Parathyroid adenoma (tissue), 2 donors: Measurements from ENCODE around the gene MAB21L3.

Experiments
- H2AFZ ChIP-seq: fragments of 300-600 bp; sonication (generic); one replicate; pipeline ENCODE4 v1.7.0; 2017; ENCODE audit warnings: antibody characterized with exemption, mild to moderate bottlenecking
- H3K27ac ChIP-seq: fragments of 300-600 bp; sonication (generic); one replicate; pipeline ENCODE4 v1.7.0; 2017
- H3K27me3 ChIP-seq: fragments of 300-600 bp; sonication (generic); one replicate; pipeline ENCODE4 v1.7.0; 2017; ENCODE audit warnings: low read length; ENCODE audit not compliant: control insufficient read depth, insufficient read depth
- H3K36me3 ChIP-seq: fragments of 300-600 bp; sonication (generic); one replicate; pipeline ENCODE4 v1.7.0; 2017; ENCODE audit warnings: low read length; ENCODE audit not compliant: control insufficient read depth, insufficient read depth
- H3K4me1 ChIP-seq: fragments of 300-600 bp; sonication (generic); one replicate; pipeline ENCODE4 v1.7.0; 2017; ENCODE audit warnings: control low read depth
- H3K4me2 ChIP-seq: fragments of 300-600 bp; sonication (generic); one replicate; pipeline ENCODE4 v1.7.0; 2017; ENCODE audit warnings: low read length
- H3K4me3 ChIP-seq: fragments of 300-600 bp; sonication (generic); one replicate; pipeline ENCODE4 v1.7.0; 2017; ENCODE audit warnings: low read depth, low read length
- H3K79me2 ChIP-seq: fragments of 300-600 bp; sonication (generic); one replicate; pipeline ENCODE4 v1.7.0; 2017; ENCODE audit warnings: control low read depth
- H3K9ac ChIP-seq: fragments of 300-600 bp; sonication (generic); one replicate; pipeline ENCODE4 v1.7.0; 2017; ENCODE audit warnings: mild to moderate bottlenecking
- H3K9me3 ChIP-seq: fragments of 300-600 bp; sonication (generic); one replicate; pipeline ENCODE4 v1.7.0; 2017; ENCODE audit warnings: low read length; ENCODE audit not compliant: control insufficient read depth
- TF ChIP-seq, protein P1 (sequence below): fragments of 300-600 bp; sonication (generic); IDR thresholded peaks from one replicate; pipeline ENCODE4 v1.7.0; 2017; ENCODE audit warnings: antibody characterized with exemption, mild to moderate bottlenecking
- donor health status: primary hyperparathyroidism.

Gene MAB21L3

DNA sequence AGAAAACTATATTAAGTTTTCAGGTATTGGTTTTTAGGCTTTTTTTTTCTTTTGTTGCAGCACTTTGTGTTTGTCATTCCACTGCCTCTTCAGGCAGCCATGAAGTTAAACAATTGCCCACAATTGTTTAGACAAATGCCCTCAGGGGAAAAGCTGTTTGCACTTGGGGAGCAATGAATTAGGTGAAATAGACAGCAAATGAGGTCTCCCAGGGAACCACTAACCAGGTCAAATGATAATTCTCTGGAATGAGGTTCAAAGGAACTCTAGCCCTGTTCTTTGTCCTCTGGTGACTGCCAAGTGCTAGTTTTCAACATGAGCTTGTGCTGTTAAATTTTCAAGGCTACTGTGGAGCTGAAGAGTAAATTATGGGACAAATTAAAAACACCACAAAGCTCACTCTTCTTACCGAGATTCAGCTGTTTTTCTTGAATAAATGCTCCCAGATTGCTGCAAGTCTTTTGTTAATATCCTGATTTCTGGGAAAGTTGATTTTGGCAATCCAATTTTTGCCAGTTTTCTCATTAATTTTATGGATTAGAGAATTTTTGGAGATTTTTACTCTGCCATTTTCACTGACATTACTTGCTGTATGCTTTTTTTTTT, 15.1 kb upstream of the MAB21L3 start:
- TF ChIP-seq, protein P1, sequence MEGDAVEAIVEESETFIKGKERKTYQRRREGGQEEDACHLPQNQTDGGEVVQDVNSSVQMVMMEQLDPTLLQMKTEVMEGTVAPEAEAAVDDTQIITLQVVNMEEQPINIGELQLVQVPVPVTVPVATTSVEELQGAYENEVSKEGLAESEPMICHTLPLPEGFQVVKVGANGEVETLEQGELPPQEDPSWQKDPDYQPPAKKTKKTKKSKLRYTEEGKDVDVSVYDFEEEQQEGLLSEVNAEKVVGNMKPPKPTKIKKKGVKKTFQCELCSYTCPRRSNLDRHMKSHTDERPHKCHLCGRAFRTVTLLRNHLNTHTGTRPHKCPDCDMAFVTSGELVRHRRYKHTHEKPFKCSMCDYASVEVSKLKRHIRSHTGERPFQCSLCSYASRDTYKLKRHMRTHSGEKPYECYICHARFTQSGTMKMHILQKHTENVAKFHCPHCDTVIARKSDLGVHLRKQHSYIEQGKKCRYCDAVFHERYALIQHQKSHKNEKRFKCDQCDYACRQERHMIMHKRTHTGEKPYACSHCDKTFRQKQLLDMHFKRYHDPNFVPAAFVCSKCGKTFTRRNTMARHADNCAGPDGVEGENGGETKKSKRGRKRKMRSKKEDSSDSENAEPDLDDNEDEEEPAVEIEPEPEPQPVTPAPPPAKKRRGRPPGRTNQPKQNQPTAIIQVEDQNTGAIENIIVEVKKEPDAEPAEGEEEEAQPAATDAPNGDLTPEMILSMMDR = no peak
- Histone ChIP-seq H3K4me3 (no peak overlapping the region), H3K79me2 (no peaks in the 10 kb centered on the region), H3K27me3 (no peaks in the 10 kb centered on the region), H2AFZ (no peak overlapping the region), H3K9me3 (no peaks in the 10 kb centered on the region), H3K27ac (no peak overlapping the region), H3K9ac (no peak overlapping the region), H3K4me2 (no peak overlapping the region), H3K36me3 (no peaks in the 10 kb centered on the region), H3K4me1 (no peaks in the 10 kb centered on the region)

DNA sequence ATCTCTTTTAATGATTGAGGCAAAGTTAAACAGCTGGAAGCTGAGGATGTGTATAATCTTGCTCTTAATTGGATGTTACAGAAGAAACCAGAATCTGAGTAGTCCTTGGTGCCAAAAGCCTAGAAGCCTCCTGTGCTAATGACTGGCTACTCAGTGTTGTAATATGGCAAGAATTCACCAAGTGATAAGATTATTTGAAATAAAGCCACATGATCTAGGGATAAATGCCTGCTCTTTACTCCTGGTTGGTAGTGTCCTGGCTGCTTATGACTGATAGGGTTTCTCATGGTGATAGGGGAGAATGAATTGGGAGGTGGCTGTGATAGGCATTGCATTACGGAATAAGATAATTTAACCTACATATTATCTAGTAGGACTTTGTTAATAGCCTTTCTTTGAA, 13.6 kb upstream of the MAB21L3 start:
- Histone ChIP-seq H3K36me3 (no peaks in the 10 kb centered on the region), H3K9me3 (no peaks in the 10 kb centered on the region), H3K4me3 (no peak overlapping the region), H3K4me1 (no peaks in the 10 kb centered on the region), H2AFZ (no peak overlapping the region), H3K9ac (no peak overlapping the region), H3K79me2 (no peaks in the 10 kb centered on the region), H3K27ac (no peak overlapping the region), H3K27me3 (no peaks in the 10 kb centered on the region), H3K4me2 (no peak overlapping the region)
- TF ChIP-seq, protein P1 = no peak

DNA sequence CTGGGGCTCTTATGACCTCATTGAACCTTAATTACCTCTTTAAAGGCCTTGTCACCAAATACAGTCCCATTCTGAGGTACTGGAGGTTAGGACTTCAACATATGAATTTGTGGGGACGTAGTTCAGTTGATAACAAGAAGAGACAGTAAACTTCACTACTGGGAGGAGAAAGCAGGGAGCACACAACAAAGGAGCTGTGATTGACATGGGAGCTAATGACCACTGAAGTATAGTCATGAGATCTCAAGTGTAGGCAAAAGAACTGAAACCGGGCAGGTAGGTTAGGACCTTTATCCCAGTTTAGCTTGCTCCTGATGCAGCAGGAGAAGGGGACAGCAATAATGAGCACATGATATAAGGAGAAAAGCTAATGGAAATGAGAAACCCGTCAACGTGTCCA, 11.8 kb upstream of the MAB21L3 start:
- Histone ChIP-seq H3K4me1 (no peaks in the 10 kb centered on the region), H3K4me2 (no peak overlapping the region), H3K9ac (no peak overlapping the region), H3K27me3 (no peaks in the 10 kb centered on the region), H3K4me3 (no peak overlapping the region), H3K27ac (no peak overlapping the region), H2AFZ (no peak overlapping the region), H3K36me3 (no peaks in the 10 kb centered on the region), H3K9me3 (no peaks in the 10 kb centered on the region), H3K79me2 (no peaks in the 10 kb centered on the region)
- TF ChIP-seq, protein P1 = no peak

DNA sequence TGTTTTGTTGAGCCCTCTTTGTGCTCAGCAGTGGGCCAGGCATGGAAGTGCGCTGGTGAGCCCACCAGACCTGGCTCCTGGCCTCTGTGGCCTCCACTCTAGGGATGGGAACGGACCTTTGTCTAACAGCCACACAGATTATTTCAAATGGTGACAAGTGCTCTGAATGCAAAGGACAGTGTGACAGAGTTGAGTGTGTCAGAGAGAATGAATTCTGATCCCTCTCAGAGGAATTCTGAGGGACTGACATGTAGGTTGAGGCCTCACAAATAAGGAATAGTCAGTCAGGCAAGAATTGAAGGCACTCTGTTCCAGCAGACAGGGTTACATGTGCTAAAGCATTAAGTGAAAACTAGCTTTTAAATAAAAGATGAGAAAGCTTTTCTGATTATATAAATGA, 11.3 kb upstream of the MAB21L3 start:
- Histone ChIP-seq H3K79me2 (no peaks in the 10 kb centered on the region), H3K4me3 (no peak overlapping the region), H3K4me1 (no peaks in the 10 kb centered on the region), H2AFZ (no peak overlapping the region), H3K9me3 (no peaks in the 10 kb centered on the region), H3K27ac (no peak overlapping the region), H3K27me3 (no peaks in the 10 kb centered on the region), H3K4me2 (no peak overlapping the region), H3K36me3 (no peaks in the 10 kb centered on the region), H3K9ac (no peak overlapping the region)
- TF ChIP-seq, protein P1 = no peak

DNA sequence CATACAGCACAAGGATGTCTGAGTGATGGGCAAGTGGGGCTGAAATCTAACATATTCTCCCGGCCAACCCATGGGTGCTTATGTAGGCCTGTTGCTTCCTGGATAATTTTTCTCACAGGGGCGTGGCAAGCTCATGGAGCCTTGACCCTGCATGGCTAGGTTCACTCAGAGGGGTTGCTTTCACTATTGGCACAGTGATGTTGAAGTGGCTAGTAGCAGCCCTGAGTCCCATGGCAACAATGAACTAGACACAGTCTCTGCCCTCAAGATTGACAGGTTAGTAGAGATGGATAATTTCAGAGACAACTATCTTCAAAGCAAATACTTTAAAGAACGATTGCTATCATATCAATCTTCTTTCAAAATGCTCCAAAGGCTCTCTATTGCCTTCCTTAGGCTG, 6.5 kb upstream of the MAB21L3 start:
- H3K36me3 ChIP-seq = no peaks in the 10 kb centered on the region
- TF ChIP-seq, protein P1 = no peak
- H3K9ac ChIP-seq = no peak overlapping the region
- H3K79me2 ChIP-seq = no peaks in the 10 kb centered on the region
- H3K4me2 ChIP-seq = no peak overlapping the region
- no peak overlapping the region for H3K27ac ChIP-seq
- H3K27me3 ChIP-seq = no peaks in the 10 kb centered on the region
- H3K4me1 ChIP-seq = no peaks in the 10 kb centered on the region
- H2AFZ ChIP-seq = no peak overlapping the region
- no peaks in the 10 kb centered on the region for H3K9me3 ChIP-seq
- no peak overlapping the region for H3K4me3 ChIP-seq
